ENCODE measurements around the gene NXPE3.

NXPE3 gene

GRCh38 chr3:101851850-101852714 lies 73.1 kb downstream of the NXPE3 start:
- H3K27ac ChIP-seq (replicated peaks): no peak overlapping the region
- peaks cover 9% of the 10 kb centered on the region for H3K27me3 ChIP-seq (ENCODE audit: insufficient read depth, poor library complexity, severe bottlenecking)
- TF ChIP-seq, protein P1, sequence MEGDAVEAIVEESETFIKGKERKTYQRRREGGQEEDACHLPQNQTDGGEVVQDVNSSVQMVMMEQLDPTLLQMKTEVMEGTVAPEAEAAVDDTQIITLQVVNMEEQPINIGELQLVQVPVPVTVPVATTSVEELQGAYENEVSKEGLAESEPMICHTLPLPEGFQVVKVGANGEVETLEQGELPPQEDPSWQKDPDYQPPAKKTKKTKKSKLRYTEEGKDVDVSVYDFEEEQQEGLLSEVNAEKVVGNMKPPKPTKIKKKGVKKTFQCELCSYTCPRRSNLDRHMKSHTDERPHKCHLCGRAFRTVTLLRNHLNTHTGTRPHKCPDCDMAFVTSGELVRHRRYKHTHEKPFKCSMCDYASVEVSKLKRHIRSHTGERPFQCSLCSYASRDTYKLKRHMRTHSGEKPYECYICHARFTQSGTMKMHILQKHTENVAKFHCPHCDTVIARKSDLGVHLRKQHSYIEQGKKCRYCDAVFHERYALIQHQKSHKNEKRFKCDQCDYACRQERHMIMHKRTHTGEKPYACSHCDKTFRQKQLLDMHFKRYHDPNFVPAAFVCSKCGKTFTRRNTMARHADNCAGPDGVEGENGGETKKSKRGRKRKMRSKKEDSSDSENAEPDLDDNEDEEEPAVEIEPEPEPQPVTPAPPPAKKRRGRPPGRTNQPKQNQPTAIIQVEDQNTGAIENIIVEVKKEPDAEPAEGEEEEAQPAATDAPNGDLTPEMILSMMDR (IDR thresholded peaks at IDR 0.05; ENCODE audit: insufficient read depth, low read length): no peak
- no peak for TF ChIP-seq POLR2AphosphoS5 (IDR thresholded peaks at IDR 0.05; ENCODE audit: low read depth)
- TF ChIP-seq, protein P2, sequence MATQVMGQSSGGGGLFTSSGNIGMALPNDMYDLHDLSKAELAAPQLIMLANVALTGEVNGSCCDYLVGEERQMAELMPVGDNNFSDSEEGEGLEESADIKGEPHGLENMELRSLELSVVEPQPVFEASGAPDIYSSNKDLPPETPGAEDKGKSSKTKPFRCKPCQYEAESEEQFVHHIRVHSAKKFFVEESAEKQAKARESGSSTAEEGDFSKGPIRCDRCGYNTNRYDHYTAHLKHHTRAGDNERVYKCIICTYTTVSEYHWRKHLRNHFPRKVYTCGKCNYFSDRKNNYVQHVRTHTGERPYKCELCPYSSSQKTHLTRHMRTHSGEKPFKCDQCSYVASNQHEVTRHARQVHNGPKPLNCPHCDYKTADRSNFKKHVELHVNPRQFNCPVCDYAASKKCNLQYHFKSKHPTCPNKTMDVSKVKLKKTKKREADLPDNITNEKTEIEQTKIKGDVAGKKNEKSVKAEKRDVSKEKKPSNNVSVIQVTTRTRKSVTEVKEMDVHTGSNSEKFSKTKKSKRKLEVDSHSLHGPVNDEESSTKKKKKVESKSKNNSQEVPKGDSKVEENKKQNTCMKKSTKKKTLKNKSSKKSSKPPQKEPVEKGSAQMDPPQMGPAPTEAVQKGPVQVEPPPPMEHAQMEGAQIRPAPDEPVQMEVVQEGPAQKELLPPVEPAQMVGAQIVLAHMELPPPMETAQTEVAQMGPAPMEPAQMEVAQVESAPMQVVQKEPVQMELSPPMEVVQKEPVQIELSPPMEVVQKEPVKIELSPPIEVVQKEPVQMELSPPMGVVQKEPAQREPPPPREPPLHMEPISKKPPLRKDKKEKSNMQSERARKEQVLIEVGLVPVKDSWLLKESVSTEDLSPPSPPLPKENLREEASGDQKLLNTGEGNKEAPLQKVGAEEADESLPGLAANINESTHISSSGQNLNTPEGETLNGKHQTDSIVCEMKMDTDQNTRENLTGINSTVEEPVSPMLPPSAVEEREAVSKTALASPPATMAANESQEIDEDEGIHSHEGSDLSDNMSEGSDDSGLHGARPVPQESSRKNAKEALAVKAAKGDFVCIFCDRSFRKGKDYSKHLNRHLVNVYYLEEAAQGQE (IDR thresholded peaks at IDR 0.05; ENCODE audit: insufficient replicate concordance, low read depth): no peak
- no peak for TF ChIP-seq SPI1 (IDR thresholded peaks at IDR 0.05; ENCODE audit: borderline replicate concordance, low read depth)
- TF ChIP-seq GABPA (IDR thresholded peaks at IDR 0.05; ENCODE audit: low read depth): no peak
- DNase-seq (ENCODE audit: low read depth in 1 of 2, low spot score in 1 of 2): no peak
- H3K4me3 ChIP-seq (replicated peaks; ENCODE audit: insufficient read depth, low read length): no peak overlapping the region

DNA sequence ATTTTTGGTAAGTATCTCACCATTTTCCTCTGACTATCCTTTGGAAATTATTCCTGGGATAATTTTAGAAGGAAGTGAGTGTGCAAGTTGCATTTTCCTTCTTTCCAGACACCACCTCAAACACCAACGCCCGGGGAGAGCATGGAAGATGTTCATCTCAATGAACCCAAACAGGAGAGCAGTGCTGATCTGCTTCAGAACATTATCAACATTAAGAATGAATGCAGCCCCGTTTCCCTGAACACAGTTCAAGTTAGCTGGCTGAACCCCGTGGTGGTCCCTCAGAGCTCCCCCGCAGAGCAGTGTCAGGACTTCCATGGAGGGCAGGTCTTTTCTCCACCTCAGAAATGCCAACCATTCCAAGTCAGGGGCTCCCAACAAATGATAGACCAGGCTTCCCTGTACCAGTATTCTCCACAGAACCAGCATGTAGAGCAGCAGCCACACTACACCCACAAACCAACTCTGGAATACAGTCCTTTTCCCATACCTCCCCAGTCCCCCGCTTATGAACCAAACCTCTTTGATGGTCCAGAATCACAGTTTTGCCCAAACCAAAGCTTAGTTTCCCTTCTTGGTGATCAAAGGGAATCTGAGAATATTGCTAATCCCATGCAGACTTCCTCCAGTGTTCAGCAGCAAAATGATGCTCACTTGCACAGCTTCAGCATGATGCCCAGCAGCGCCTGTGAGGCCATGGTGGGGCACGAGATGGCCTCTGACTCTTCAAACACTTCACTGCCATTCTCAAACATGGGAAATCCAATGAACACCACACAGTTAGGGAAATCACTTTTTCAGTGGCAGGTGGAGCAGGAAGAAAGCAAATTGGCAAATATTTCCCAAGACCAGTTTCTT lies 74.2 kb downstream of the NXPE3 start:
- H3K4me3 ChIP-seq (replicated peaks; ENCODE audit: insufficient read depth, low read length): no peak overlapping the region
- H3K27ac ChIP-seq (replicated peaks): no peak overlapping the region
- DNase-seq (ENCODE audit: low read depth in 1 of 2, low spot score in 1 of 2): no peak
- no peak for TF ChIP-seq GABPA (IDR thresholded peaks at IDR 0.05; ENCODE audit: low read depth)
- TF ChIP-seq POLR2AphosphoS5 (IDR thresholded peaks at IDR 0.05; ENCODE audit: low read depth): no peak
- TF ChIP-seq, protein P2 (IDR thresholded peaks at IDR 0.05; ENCODE audit: insufficient replicate concordance, low read depth): no peak
- TF ChIP-seq SPI1 (IDR thresholded peaks at IDR 0.05; ENCODE audit: borderline replicate concordance, low read depth): no peak
- TF ChIP-seq, protein P1 (IDR thresholded peaks at IDR 0.05; ENCODE audit: insufficient read depth, low read length): no peak
- H3K27me3 ChIP-seq (ENCODE audit: insufficient read depth, poor library complexity, severe bottlenecking): peaks cover 9% of the 10 kb centered on the region

GRCh38 chr3:101853982-101854381 lies 75.0 kb downstream of the NXPE3 start:
- H3K4me3 ChIP-seq (replicated peaks; ENCODE audit: insufficient read depth, low read length): no peak overlapping the region
- peaks cover 5% of the 10 kb centered on the region for H3K27me3 ChIP-seq (ENCODE audit: insufficient read depth, poor library complexity, severe bottlenecking)
- no peak overlapping the region for H3K27ac ChIP-seq (replicated peaks)
- TF ChIP-seq, protein P1 (IDR thresholded peaks at IDR 0.05; ENCODE audit: insufficient read depth, low read length): no peak
- TF ChIP-seq, protein P2 (IDR thresholded peaks at IDR 0.05; ENCODE audit: insufficient replicate concordance, low read depth): no peak
- TF ChIP-seq SPI1 (IDR thresholded peaks at IDR 0.05; ENCODE audit: borderline replicate concordance, low read depth) (no peak), POLR2AphosphoS5 (IDR thresholded peaks at IDR 0.05; ENCODE audit: low read depth) (no peak), GABPA (IDR thresholded peaks at IDR 0.05; ENCODE audit: low read depth) (no peak)
- DNase-seq (ENCODE audit: low read depth in 1 of 2, low spot score in 1 of 2): no peak

Measured in HL-60 (cell line).